Lower leg skin (tissue), 3 donors: ENCODE results near the gene ISM1.

Experiments
- CTCF ChIP-seq, 3 donors: fragments of 450-650 bp; IDR thresholded peaks; one replicate each; pipeline ENCODE4 v1.5.1; 2016; ENCODE audit warnings: antibody characterized with exemption in 3 of 3, mild to moderate bottlenecking in 3 of 3, moderate library complexity in 2 of 3
- POLR2A ChIP-seq, 2 donors: fragments of 450-650 bp; IDR thresholded peaks; one replicate each; pipeline ENCODE4 v1.6.1; 2016 to 2017; ENCODE audit warnings: antibody characterized with exemption in 2 of 2, mild to moderate bottlenecking in 1 of 2, moderate library complexity in 1 of 2

- TF ChIP-seq CTCF (IDR thresholded peaks at IDR 0.05), result no peak
- no peak for TF ChIP-seq POLR2A (IDR thresholded peaks at IDR 0.05)
These were observed 219 bp downstream of the ISM1 start for GRCh38 chr20:13221313-13221672.
